ENCODE results near the gene AQP1. TPM values are rescaled to one million over a fixed set of nuclear protein-coding genes. Genes with fewer than 3 reads are reported as not detected.

The AQP1 gene
- total RNA-seq, 1 experiment from 2014 or later = 0.15 TPM

DNA sequence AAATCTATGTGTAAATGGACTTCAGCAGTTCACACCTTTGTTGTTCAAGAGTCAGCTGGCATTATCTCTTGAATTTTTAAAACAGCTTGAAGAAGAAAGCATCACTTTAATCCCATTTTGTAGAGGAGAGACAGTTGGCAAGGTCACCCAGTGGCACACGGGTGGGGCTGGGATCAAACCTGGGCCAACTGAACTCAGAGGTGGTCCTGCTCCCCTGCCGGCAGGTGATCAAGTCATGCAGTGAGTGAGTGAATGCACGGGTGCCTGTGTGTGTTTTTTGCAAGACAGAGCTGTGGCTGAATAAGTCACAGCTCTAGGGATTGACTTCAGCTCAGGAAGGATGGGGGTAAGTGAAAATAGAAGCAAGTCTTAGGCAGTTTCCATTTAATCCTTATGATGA, 61.6 kb downstream of the AQP1 start:
- no peaks in the 10 kb centered on the region for H4K20me1 ChIP-seq (ENCODE audit: control insufficient read depth, insufficient read depth, insufficient read length)
- H3K23me2 ChIP-seq (ENCODE audit: insufficient read length, low read depth, low read length, poor library complexity, severe bottlenecking) = no peaks in the 10 kb centered on the region
- no peak overlapping the region for H3K9ac ChIP-seq (ENCODE audit: extremely low read depth, insufficient read length, low read length)
- no peak for DNase-seq
- H3K56ac ChIP-seq (ENCODE audit: insufficient read length, low read depth, low read length) = no peak overlapping the region
- H2BK15ac ChIP-seq (ENCODE audit: low read depth, low read length) = no peak overlapping the region
- H3K18ac ChIP-seq (ENCODE audit: insufficient read length, low read depth, low read length) = no peak overlapping the region
- H4K5ac ChIP-seq (ENCODE audit: insufficient read length, low read depth, low read length) = no peak overlapping the region
- no peak overlapping the region for H2AK5ac ChIP-seq (ENCODE audit: insufficient read length, low read length)
- no peaks in the 10 kb centered on the region for H3K36me3 Mint-ChIP-seq (ENCODE audit: insufficient read depth in 1 of 3, low read depth in 3 of 3)
- H3K4ac ChIP-seq (ENCODE audit: low read depth, low read length) = no peak overlapping the region
- H3K23ac ChIP-seq (ENCODE audit: insufficient read length, low read depth, low read length) = no peak overlapping the region
- H3K4me1 ChIP-seq (ENCODE audit: insufficient read depth, low read length) = no peaks in the 10 kb centered on the region
- WGBS (ENCODE audit: extremely low coverage, insufficient read length, low lambda C conversion rate) = no CpG with 5 or more reads among the region's 3 CpGs
- peaks cover 15 to 26% of the 10 kb centered on the region in 2 experiments for H3K4me1 Mint-ChIP-seq
- peaks cover 48% of the 10 kb centered on the region for H3K27me3 Mint-ChIP-seq (ENCODE audit: low read depth)
- no peak overlapping the region for H2BK5ac ChIP-seq (ENCODE audit: insufficient read length, low read length)
- H2AFZ ChIP-seq (ENCODE audit: low read length) = no peak overlapping the region
- H3K9me3 ChIP-seq (ENCODE audit: control insufficient read depth, low read depth, low read length) = no peaks in the 10 kb centered on the region
- TF ChIP-seq, protein P1, sequence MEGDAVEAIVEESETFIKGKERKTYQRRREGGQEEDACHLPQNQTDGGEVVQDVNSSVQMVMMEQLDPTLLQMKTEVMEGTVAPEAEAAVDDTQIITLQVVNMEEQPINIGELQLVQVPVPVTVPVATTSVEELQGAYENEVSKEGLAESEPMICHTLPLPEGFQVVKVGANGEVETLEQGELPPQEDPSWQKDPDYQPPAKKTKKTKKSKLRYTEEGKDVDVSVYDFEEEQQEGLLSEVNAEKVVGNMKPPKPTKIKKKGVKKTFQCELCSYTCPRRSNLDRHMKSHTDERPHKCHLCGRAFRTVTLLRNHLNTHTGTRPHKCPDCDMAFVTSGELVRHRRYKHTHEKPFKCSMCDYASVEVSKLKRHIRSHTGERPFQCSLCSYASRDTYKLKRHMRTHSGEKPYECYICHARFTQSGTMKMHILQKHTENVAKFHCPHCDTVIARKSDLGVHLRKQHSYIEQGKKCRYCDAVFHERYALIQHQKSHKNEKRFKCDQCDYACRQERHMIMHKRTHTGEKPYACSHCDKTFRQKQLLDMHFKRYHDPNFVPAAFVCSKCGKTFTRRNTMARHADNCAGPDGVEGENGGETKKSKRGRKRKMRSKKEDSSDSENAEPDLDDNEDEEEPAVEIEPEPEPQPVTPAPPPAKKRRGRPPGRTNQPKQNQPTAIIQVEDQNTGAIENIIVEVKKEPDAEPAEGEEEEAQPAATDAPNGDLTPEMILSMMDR (conservative IDR thresholded peaks at IDR 0.05) = no peak
- no peak overlapping the region for H3K14ac ChIP-seq (ENCODE audit: insufficient read depth, low read length)
- no peak overlapping the region for H3K4me2 ChIP-seq (ENCODE audit: insufficient read depth, insufficient read length, low read length)
- H3K79me1 ChIP-seq (ENCODE audit: insufficient read depth, low read depth, low read length, poor library complexity, severe bottlenecking) = no peaks in the 10 kb centered on the region
- H2BK120ac ChIP-seq (ENCODE audit: low read depth, low read length, poor library complexity, severe bottlenecking) = no peak overlapping the region
- no peak overlapping the region for H2BK20ac ChIP-seq (ENCODE audit: low read depth, low read length, poor library complexity, severe bottlenecking)
- H3K79me2 ChIP-seq (ENCODE audit: insufficient read depth, low read length) = no peaks in the 10 kb centered on the region
- no peak overlapping the region for H4K8ac ChIP-seq (replicated peaks; ENCODE audit: insufficient read length, low read depth, low read length)
- H2BK12ac ChIP-seq (ENCODE audit: insufficient read length, low read depth, low read length) = no peak overlapping the region
- no peak overlapping the region for H3T11ph ChIP-seq (ENCODE audit: low read length)
- no peak overlapping the region for H3K27ac ChIP-seq (ENCODE audit: insufficient read length, low read depth, low read length)
- no peak overlapping the region for H4K91ac ChIP-seq (ENCODE audit: insufficient read length, low read depth, low read length)
- H3K27me3 ChIP-seq (ENCODE audit: insufficient read depth, low read length) = no peaks in the 10 kb centered on the region
- H3K4me3 Mint-ChIP-seq = no peak overlapping the region
- H3K9me3 Mint-ChIP-seq = no peaks in the 10 kb centered on the region
- no peak overlapping the region for H3K27ac Mint-ChIP-seq

Measured in H9 (cell line).